Sigmoid colon (tissue), 4 donors: ENCODE measurements around the gene PRMT9.

Source experiments
- POLR2AphosphoS5 ChIP-seq, 4 donors: sonication (generic); formaldehyde crosslinking; IDR thresholded peaks; one replicate each; pipeline ENCODE4 v1.6.1; 2017; ENCODE audit warnings: antibody characterized with exemption in 4 of 4
- TF ChIP-seq, protein P1 (sequence below), 4 experiments: fragments of 450-650 bp in 3 of 4; fragments of 200-600 bp in 1 of 4; IDR thresholded peaks; one replicate each; pipeline ENCODE4 v1.5.1; 2016 to 2019; ENCODE audit warnings: antibody characterized with exemption in 4 of 4, mild to moderate bottlenecking in 3 of 4, moderate library complexity in 2 of 4

DNA sequence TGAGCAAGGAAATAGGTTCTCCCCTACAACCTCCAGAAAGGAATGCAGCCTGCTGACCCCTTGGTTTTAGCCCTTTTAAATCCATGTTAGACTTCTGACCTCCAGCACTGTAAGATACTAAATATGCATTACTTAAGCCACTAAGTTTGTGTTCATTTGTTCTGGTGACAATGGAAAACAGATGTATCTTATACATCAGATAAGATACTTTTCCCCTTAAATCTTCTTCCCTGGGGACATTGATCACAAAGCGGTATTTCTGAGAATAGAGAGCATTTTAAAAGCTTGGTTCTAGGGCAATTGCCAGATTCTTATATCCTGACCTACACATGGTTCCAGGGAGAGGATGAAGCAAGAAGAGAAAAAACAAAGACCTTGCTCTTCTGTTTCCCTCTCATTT, 73.3 kb downstream of the PRMT9 start:
- TF ChIP-seq POLR2AphosphoS5 (IDR thresholded peaks at IDR 0.05) = no peak
- TF ChIP-seq, protein P1, sequence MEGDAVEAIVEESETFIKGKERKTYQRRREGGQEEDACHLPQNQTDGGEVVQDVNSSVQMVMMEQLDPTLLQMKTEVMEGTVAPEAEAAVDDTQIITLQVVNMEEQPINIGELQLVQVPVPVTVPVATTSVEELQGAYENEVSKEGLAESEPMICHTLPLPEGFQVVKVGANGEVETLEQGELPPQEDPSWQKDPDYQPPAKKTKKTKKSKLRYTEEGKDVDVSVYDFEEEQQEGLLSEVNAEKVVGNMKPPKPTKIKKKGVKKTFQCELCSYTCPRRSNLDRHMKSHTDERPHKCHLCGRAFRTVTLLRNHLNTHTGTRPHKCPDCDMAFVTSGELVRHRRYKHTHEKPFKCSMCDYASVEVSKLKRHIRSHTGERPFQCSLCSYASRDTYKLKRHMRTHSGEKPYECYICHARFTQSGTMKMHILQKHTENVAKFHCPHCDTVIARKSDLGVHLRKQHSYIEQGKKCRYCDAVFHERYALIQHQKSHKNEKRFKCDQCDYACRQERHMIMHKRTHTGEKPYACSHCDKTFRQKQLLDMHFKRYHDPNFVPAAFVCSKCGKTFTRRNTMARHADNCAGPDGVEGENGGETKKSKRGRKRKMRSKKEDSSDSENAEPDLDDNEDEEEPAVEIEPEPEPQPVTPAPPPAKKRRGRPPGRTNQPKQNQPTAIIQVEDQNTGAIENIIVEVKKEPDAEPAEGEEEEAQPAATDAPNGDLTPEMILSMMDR (IDR thresholded peaks at IDR 0.05) = no peak
